ENCODE results near the gene SRSF1.

DNA sequence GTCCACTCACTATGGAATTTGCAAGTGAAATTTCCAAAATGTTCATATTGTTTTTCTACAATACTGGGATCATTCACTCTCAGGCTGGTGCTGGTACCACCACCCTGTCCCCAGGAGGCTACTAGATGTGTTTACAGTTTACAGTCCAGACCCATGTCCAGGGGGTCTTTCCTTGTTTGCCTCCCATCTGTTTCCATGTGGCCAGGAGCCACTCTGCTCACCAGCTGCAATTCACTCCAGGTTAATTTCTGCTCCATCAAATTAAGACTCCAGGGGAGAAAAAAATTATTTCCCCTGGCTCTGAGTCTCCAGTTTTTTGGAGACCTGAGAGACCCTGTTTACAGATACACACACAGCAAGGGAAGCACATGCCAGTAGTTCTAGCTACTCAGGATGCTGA lies 12.5 kb upstream of the SRSF1 start:
- TF ChIP-seq, protein P1, sequence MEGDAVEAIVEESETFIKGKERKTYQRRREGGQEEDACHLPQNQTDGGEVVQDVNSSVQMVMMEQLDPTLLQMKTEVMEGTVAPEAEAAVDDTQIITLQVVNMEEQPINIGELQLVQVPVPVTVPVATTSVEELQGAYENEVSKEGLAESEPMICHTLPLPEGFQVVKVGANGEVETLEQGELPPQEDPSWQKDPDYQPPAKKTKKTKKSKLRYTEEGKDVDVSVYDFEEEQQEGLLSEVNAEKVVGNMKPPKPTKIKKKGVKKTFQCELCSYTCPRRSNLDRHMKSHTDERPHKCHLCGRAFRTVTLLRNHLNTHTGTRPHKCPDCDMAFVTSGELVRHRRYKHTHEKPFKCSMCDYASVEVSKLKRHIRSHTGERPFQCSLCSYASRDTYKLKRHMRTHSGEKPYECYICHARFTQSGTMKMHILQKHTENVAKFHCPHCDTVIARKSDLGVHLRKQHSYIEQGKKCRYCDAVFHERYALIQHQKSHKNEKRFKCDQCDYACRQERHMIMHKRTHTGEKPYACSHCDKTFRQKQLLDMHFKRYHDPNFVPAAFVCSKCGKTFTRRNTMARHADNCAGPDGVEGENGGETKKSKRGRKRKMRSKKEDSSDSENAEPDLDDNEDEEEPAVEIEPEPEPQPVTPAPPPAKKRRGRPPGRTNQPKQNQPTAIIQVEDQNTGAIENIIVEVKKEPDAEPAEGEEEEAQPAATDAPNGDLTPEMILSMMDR (conservative IDR thresholded peaks at IDR 0.05; ENCODE audit: low read depth, low read length), result no peak
- TF ChIP-seq EZH2 (IDR thresholded peaks at IDR 0.05; ENCODE audit: borderline replicate concordance, low read depth, low read length, poor library complexity, severe bottlenecking), result no peak
